Stimulated activated CD4-positive, alpha-beta T cell treated with anti-CD3 and anti-CD28 coated beads, TNF-alpha, amount 100 ng/mL, for 24 hours (primary cell): ENCODE measurements around the gene FGF21.

Experiments
- DNase-seq, 3 experiments: peaks; one replicate each; pipeline ENCODE4 v3.0.0-alpha.2; 2020; ENCODE audit warnings: low read depth in 3 of 3

FGF21 gene

GRCh38 chr19:48728911-48729664, 26.2 kb upstream of the FGF21 start:
- DNase-seq: no peak

- DNase-seq: no peak
These were observed 23.9 kb upstream of the FGF21 start for GRCh38 chr19:48731452-48731851.

- DNase-seq: no peak
These were observed 20.7 kb upstream of the FGF21 start for GRCh38 chr19:48734625-48735024.

- no peak for DNase-seq
These were observed 20.2 kb upstream of the FGF21 start for GRCh38 chr19:48735031-48735615.

- no peak for DNase-seq
These were observed 17.8 kb upstream of the FGF21 start for GRCh38 chr19:48737360-48737998.

- peak; percentile 83 to 95 (median 91) for DNase-seq
These were observed 16.5 kb upstream of the FGF21 start for GRCh38 chr19:48738557-48739403.

GRCh38 chr19:48739404-48740163, 15.7 kb upstream of the FGF21 start:
- no peak for DNase-seq

- no peak for DNase-seq
These were observed 15.0 kb upstream of the FGF21 start, which contains the start of gene RASIP1 for GRCh38 chr19:48740164-48740972. Gene RASIP1, minus strand, starts transcription at chr19:48740610. Its CDS starts 328 bp downstream, at chr19:48740282.

- peak in 1 of 3 experiments; percentile 35 for DNase-seq
These were observed 14.0 kb upstream of the FGF21 start for GRCh38 chr19:48741129-48741999.

GRCh38 chr19:48742096-48742495, 13.2 kb upstream of the FGF21 start:
- DNase-seq: no peak

GRCh38 chr19:48745208-48745995, 9.9 kb upstream of the FGF21 start:
- peak in 2 of 3 experiments; percentile 35 to 39 for DNase-seq

- DNase-seq: no peak
These were observed 9.2 kb upstream of the FGF21 start for GRCh38 chr19:48746110-48746509.

GRCh38 chr19:48746738-48747575, 8.4 kb upstream of the FGF21 start, which contains the start of gene IZUMO1:
Gene IZUMO1, minus strand, starts transcription at chr19:48746909. Its CDS starts 1,050 bp downstream, at chr19:48745859.
- peak in 2 of 3 experiments; percentile 28 to 50 for DNase-seq

GRCh38 chr19:48749571-48750198, 5.6 kb upstream of the FGF21 start:
- no peak for DNase-seq

GRCh38 chr19:48750351-48750750, 5.0 kb upstream of the FGF21 start:
- no peak for DNase-seq

- DNase-seq: no peak
These were observed 4.4 kb upstream of the FGF21 start for GRCh38 chr19:48750771-48751504.
